ENCODE measurements around the gene OR11G2. TPM values are rescaled to one million over a fixed set of nuclear protein-coding genes. Genes with fewer than 3 reads are reported as not detected.

The OR11G2 gene
- total and polyA plus RNA-seq, 2 of the 8 experiments (the other 6 are each of a cell fraction or from before 2014, with no cell fraction given), result not detected

DNA sequence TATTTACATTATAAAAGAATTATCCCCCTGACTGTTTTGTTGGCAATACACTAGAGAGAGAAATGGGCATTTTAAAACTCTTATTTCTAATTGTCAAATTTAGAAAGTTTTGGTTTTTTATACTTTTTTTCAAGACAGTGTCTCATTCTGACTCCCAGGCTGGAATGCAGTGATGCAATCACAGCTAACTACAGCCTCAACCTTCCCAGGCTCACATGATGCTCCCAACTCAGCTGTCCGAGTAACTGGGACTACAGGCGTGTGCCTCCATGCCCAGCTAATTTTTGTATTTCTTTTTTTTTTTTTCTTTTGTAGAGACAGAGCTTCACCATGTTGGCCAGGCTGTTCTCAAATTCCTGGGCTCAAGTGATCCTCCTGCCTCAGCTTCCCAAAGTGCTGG is 24.5 kb downstream of the OR11G2 start:
- POLR2A ChIA-PET (ENCODE audit: partially characterized antibody), result no interaction called here
- Histone ChIP-seq H3K23ac (ENCODE audit: insufficient read length) (no peak overlapping the region), H4K5ac (ENCODE audit: insufficient read length, low read depth, low read length) (no peak overlapping the region)

More for the DNA sequence above, 24.5 kb downstream of the OR11G2 start:
- H3K9me3 ChIP-seq (ENCODE audit: insufficient read depth in 2 of 2, low read depth in 1 of 2, low read length in 1 of 2), result peaks cover 38 to 68% of the 10 kb centered on the region in 2 experiments
- H3K4ac ChIP-seq (replicated peaks; ENCODE audit: insufficient read length, low read depth, low read length), result no peak overlapping the region
- 81% methylated on average over 2 of the region's 2 CpGs; no CpG with 5 or more reads in 1 of the 2 experiments for WGBS, 2 experiments (ENCODE audit: extremely low coverage in 1 of 2, insufficient coverage in 1 of 2, insufficient read length in 1 of 2, insufficient replicate concordance in 2 of 2, low coverage in 1 of 2, low lambda C conversion rate in 2 of 2, missing lambda C conversion rate in 1 of 2)
- H4K8ac ChIP-seq (ENCODE audit: extremely low read depth, insufficient read depth, low read length), result no peak overlapping the region
- no peak overlapping the region for H2BK15ac ChIP-seq (ENCODE audit: low read length)
- TF ChIP-seq NANOG (IDR thresholded peaks at IDR 0.05; ENCODE audit: insufficient read depth, low read depth, low read length, poor library complexity, severe bottlenecking), result no peak
- TF ChIP-seq PHF8 (conservative IDR thresholded peaks at IDR 0.05; ENCODE audit: low read depth, low read length), result no peak
- TF ChIP-seq NRF1 (IDR thresholded peaks at IDR 0.05; ENCODE audit: low read depth, low read length), result no peak
- TF ChIP-seq SRF (IDR thresholded peaks at IDR 0.05; ENCODE audit: low read depth, low read length), result no peak
- no peak overlapping the region for H2AFZ ChIP-seq (ENCODE audit: low read length)
- H3K23me2 ChIP-seq (ENCODE audit: low read depth, low read length), result no peaks in the 10 kb centered on the region
- H3K9ac ChIP-seq (replicated peaks in 1 of 4; ENCODE audit: extremely low read depth in 1 of 4, low read depth in 3 of 4, low read length in 3 of 4), result no peak overlapping the region
- H3K36me3 ChIP-seq (ENCODE audit: control insufficient read depth in 2 of 4, insufficient read depth in 4 of 4, low read length in 3 of 4), result no peaks in the 10 kb centered on the region
- H2BK120ac ChIP-seq (replicated peaks; ENCODE audit: low read depth, low read length), result no peak overlapping the region
- H3K79me2 ChIP-seq (ENCODE audit: control insufficient read depth in 1 of 2, insufficient read depth in 2 of 2, low read length in 2 of 2), result no peaks in the 10 kb centered on the region
- CTCF ChIA-PET (ENCODE audit: partially characterized antibody), result no interaction called here
- no peaks in the 10 kb centered on the region for H4K20me1 ChIP-seq (replicated peaks in 1 of 2; ENCODE audit: control insufficient read depth in 1 of 2, insufficient read depth in 2 of 2, low read length in 2 of 2)
- no peaks in the 10 kb centered on the region for H3K27me3 ChIP-seq (replicated peaks in 1 of 4; ENCODE audit: control insufficient read depth in 3 of 4, extremely low read depth in 1 of 4, insufficient read depth in 3 of 4, low read length in 3 of 4)
- H3K4me3 ChIP-seq (ENCODE audit: extremely low read depth in 1 of 4, insufficient read depth in 2 of 4, low read depth in 3 of 4, low read length in 4 of 4), result no peak overlapping the region
- H2BK5ac ChIP-seq (ENCODE audit: low read depth, low read length), result no peak overlapping the region
- no peak for DNase-seq (ENCODE audit: low read depth in 1 of 2, low spot score in 2 of 2)
- no peak overlapping the region for H3K4me2 ChIP-seq (ENCODE audit: insufficient read depth in 1 of 2, low read depth in 2 of 2, low read length in 2 of 2)
- no peak overlapping the region for H2BK12ac ChIP-seq (ENCODE audit: low read depth, low read length)
- FAIRE-seq, result no peak
- H4K91ac ChIP-seq (replicated peaks; ENCODE audit: insufficient read length, low read length), result no peak overlapping the region
- H3K27ac ChIP-seq (ENCODE audit: low read depth, low read length), result no peak overlapping the region
- H3K18ac ChIP-seq (ENCODE audit: extremely low read depth, low read length), result no peak overlapping the region
- no peak overlapping the region for H2BK20ac ChIP-seq (ENCODE audit: low read length)
- no peak overlapping the region for H2AK5ac ChIP-seq (ENCODE audit: low read depth, low read length)
- H3K56ac ChIP-seq (replicated peaks; ENCODE audit: insufficient read length, low read depth, low read length), result no peak overlapping the region
- no peaks in the 10 kb centered on the region for H3K79me1 ChIP-seq (ENCODE audit: low read depth, low read length)
- no peak overlapping the region for H3K14ac ChIP-seq (ENCODE audit: insufficient read length)
- H3K4me1 ChIP-seq (replicated peaks in 1 of 4; ENCODE audit: control insufficient read depth in 3 of 4, insufficient read depth in 4 of 4, low read length in 3 of 4), result no peaks in the 10 kb centered on the region
